ENCODE data around the gene SHPK.

The SHPK gene

GRCh38 chr17:3660311-3660891, 24.4 kb upstream of the SHPK start:
- DNase-seq: no peak

GRCh38 chr17:3659541-3660111, 23.6 kb upstream of the SHPK start:
- DNase-seq: no peak

DNA sequence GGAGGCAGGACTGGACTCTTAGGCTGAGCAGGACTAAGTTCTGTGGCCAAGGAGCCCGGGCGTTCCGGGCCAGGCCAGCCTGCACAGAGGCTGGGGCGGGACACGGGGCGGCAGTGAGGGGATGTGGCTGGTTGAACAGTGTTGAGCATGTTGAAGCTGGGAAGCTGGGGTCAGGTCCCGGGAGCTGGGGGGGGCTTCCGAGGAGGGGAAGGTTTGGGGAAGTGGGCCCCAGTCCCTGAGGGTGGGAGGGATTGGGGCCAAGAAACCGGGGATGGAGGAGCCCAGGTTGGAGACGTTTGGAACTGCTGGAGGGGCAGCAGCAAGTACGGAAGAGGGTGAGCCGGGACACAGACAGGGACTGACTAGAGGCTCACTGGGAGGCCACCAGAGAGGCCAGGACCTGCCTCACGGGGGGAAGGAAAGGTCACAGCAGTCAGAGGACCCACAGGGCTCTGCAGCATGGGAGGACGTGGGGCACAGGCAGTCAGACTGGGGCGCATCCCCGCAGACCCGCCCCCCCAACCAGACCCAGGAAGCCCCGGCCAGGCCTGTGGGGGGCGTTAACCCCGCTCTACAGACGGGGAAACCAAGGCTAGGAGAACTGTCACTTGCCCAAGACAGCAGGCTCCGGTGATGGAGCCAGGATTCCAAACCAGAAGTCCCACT, 22.9 kb upstream of the SHPK start:
- no peak for DNase-seq

DNA sequence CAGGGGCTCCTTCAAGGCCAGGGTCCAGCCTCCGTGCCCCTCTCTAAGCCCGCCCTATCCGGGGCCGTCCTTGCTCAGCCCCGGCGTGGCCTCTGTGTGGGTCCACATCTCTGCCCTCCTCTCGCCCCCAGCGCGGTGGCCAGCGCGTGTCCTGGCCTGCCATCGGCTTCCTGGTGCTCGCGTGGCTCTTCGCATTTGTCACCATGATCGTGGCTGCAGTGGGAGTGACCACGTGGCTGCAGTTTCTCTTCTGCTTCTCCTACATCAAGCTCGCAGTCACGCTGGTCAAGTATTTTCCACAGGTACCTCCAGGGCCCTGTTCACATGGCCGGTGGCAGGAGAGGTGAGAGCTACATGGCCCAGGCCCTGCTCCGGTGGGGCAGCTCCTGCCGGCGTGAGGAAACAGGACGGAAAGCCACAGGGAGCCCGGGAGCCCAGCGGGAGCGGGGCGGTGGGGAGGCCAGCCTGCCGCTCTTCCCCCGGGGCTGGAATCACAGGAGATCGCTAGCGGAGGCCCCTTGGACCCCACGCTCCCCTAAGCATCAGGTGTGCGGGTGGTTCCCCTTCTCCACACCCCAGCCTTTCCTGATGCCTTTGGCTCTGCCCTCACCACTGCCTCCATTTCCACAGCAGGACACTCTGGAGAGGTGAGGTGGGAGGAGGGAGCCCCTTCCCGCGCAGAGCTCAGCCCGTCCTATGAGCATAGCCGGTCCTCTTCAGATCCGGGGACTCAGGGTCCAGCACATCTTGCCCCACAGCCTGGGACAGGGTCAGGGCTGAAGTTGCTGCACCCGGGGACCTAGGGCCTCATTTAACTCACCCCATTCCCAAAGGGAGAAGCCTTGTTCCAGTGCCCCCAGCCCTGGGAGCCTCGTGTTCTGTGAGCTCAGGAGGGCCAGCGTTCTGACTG, 22.1 kb upstream of the SHPK start:
- no peak for DNase-seq

DNA sequence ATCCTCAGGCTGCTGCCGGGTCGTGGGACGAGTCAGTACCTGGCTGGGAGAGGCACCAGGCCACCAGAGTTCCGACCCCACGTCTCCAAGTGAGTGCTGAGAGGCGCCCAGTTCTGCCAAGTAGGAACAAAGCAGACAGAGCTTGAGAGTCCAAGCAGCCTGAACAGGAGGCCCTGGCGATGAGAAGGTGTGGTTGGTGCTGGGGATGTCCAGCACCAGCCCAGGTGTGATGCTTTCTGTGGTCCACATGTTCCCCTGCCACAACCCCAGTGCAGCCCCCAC, 21.5 kb upstream of the SHPK start:
- no peak for DNase-seq

GRCh38 chr17:3656755-3657587, 20.9 kb upstream of the SHPK start:
- DNase-seq: no peak

DNA sequence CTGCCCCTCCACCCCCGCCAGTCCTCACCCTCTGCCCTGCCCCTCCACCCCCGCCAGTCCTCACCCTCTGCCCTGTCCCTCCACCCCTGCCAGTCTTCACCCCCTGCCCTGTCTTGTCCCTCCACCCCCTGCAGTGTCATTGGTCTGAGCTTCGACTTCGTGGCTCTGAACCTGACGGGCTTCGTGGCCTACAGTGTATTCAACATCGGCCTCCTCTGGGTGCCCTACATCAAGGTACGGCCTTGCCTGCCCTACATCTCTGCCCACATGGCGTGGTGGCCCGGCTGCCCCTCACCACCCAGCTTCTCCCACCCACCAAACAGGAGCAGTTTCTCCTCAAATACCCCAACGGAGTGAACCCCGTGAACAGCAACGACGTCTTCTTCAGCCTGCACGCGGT, 20.3 kb upstream of the SHPK start:
- DNase-seq: no peak

DNA sequence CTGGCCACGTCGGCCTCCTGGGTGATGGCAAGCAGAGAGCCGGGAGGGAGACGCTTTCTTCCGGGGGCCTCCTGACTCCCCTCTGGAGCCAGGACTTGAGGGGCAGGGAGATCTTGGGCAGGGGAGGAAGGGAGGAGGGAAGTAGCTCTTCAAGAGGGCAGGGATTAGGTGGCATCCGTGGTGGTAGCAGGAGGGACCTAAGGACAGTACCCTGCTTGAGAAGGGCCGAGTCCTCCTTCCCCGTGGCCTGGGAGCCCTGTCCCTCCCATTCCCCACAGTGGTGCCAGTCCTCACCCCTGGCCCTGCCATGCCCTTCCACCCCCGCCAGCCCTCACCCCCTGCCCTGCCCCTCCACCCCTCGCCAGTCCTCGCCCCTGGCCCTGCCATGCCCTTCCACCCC, 19.7 kb upstream of the SHPK start:
- no peak for DNase-seq

DNA sequence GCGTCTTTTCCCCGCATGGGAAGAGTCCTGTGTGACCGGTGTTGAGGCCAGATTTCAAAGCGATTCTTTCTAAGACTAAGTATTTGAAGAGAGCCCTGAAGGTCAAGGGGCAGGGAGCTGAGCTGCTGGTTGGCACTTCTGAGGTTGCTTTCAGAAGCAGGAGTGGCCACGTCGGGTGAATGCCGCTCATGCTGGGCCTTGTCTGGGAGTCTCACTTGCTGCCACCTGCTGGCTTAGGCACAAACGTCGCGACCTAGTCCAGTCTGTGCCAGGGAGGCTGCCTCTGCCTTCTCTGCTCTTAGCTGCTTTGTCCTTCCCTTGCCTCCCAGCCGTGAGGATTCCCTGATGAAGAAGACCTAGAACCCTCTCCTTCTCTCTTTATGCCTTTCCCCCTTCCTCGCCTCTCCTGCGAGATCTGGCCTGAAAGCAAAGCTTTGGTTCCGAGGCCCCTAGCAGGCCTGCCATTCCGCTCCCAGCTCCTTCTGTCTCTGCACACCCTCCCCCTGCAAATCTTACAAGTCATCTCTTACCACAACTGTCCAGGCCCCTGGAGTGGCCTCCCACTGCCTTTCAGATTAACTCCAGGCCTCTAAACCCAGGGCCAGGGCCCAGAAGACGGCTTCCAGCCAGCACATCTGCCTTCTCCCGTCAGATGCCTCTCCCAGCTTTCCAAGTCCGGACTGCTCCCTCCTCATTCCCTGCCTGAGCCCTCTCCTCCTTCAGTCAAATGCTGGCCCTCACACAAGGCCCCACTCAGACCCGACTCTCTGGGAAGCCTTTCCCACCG, 11.9 kb upstream of the SHPK start:
- peak in 2 of 5 donors; percentile 11 to 38 for DNase-seq

DNA sequence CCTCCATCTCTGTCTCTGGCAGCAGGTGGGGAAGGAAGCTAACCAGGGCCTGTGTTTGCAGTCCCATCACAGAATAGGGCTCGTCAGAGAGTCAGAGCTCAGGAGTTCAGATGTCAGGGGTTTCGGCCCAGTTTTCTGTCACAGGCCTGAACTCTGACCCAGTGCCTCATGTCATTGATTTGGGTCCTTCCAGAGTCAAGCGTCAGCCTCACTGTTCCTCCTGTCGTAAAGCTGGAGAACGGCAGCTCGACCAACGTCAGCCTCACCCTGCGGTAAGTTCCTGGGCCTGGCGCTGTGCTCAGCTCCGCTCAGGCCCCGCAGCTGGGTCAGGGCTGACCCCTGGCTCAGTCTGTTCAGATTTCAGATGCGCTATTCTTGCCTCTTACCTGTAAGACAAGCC, 11.2 kb upstream of the SHPK start:
- DNase-seq: no peak

GRCh38 chr17:3645310-3645709, 9.3 kb upstream of the SHPK start:
- DNase-seq: no peak

GRCh38 chr17:3643889-3644349, 7.9 kb upstream of the SHPK start:
- DNase-seq: no peak

- no peak for DNase-seq
Observed at GRCh38 chr17:3641717-3642486, 5.9 kb upstream of the SHPK start.

GRCh38 chr17:3641014-3641413, 5.0 kb upstream of the SHPK start:
- DNase-seq: no peak

- DNase-seq: peak in 1 of 5 donors; percentile 65
Observed at GRCh38 chr17:3639981-3640596, 4.0 kb upstream of the SHPK start.

DNA sequence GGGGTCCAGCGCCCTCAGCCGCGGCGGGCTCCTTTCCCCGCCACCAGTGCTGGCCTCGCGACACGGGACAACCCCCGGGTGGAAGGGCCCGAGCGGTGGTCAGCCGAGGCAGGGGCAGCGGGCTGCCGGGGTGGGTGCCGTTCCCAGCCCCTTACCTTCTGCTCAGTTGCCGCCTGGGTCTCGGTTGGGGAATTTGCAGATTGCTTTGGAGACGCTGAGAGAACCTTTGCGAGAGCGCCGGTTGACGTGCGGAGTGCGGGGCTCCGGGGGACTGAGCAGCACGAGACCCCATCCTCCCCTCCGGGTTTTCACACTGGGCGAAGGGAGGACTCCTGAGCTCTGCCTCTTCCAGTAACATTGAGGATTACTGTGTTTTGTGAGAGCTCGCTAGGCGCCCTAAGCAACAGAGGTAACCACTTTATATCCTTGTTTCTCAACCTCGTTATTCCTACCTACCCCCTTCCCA, 891 bp upstream of the SHPK start:
- no peak for DNase-seq

- DNase-seq: no peak
Observed at GRCh38 chr17:3635474-3636153, 436 bp downstream of the SHPK start.

- no peak for DNase-seq
Observed at GRCh38 chr17:3632287-3632686, 3.8 kb downstream of the SHPK start.

- DNase-seq: no peak
Observed at GRCh38 chr17:3630781-3631180, 5.3 kb downstream of the SHPK start.

DNA sequence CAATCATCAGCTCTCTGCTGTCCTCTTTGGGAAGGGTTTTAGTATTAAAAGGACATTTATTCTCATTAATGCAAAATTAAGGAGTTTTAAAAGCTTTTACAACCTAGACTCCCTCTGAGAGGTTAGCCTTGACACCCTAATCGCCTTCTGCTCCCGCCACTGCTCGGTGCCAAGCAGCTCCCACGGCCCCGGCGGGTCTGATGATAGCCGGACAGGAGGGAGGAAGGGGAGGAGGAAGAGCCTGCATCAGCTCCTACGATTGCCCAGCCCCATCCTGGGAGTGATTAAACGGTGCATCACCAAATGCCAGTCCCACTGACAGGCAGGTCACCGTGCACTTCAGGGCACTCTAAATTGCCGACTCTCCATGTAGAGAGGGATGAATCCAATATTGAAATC, 8.3 kb downstream of the SHPK start:
- no peak for DNase-seq
